Ovary (tissue), 3 donors: Measurements from ENCODE around the gene URM1.

Source experiments
- POLR2A ChIP-seq: fragments of 450-650 bp; IDR thresholded peaks from one replicate; pipeline ENCODE4 v1.6.1; 2017; ENCODE audit warnings: antibody characterized with exemption, mild to moderate bottlenecking, moderate library complexity
- TF ChIP-seq, protein P1 (sequence below), 3 donors: fragments of 450-650 bp in 2 of 3; fragments of 200-600 bp in 1 of 3; IDR thresholded peaks; one replicate each; pipeline versions ENCODE4 v1.5.1 to v1.8.0; 2016 to 2022; ENCODE audit warnings: antibody characterized with exemption in 3 of 3, mild to moderate bottlenecking in 1 of 3
- donor health status: DM: no; HTN: no; CAD: no.

DNA sequence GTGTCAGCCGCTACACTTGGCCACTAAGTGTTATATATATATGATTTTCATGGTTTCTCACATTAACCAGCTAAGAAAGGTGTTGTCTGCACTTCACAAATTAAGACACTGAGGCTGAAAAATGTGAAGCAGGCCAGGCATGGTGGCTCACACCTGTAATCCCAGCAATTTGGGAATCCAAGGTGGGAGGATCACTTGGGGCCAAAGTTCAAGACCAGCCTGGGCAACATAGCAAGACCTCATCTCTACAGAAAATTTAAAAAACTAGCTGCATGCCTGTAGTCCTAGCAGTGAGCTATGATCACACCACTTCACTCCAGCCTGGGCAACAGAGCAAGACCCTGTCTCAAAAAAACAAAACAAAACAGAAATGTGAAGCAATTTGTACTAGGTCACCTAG is 46.8 kb upstream of the URM1 start:
- no peak for TF ChIP-seq POLR2A
- TF ChIP-seq, protein P1, sequence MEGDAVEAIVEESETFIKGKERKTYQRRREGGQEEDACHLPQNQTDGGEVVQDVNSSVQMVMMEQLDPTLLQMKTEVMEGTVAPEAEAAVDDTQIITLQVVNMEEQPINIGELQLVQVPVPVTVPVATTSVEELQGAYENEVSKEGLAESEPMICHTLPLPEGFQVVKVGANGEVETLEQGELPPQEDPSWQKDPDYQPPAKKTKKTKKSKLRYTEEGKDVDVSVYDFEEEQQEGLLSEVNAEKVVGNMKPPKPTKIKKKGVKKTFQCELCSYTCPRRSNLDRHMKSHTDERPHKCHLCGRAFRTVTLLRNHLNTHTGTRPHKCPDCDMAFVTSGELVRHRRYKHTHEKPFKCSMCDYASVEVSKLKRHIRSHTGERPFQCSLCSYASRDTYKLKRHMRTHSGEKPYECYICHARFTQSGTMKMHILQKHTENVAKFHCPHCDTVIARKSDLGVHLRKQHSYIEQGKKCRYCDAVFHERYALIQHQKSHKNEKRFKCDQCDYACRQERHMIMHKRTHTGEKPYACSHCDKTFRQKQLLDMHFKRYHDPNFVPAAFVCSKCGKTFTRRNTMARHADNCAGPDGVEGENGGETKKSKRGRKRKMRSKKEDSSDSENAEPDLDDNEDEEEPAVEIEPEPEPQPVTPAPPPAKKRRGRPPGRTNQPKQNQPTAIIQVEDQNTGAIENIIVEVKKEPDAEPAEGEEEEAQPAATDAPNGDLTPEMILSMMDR (IDR thresholded peaks at IDR 0.05), result no peak
